Neutrophil (primary cell): ENCODE results near the gene GRID2.

Experiments used
- H3K27ac ChIP-seq: fragments of 200-600 bp; sonication (generic); 2 replicates; pipeline ENCODE4 v1.5.1; 2016; ENCODE audit warnings: mild to moderate bottlenecking, moderate library complexity
- H3K27me3 ChIP-seq: fragments of 200-600 bp; sonication (generic); 2 replicates; pipeline ENCODE4 v1.6.0; 2016; ENCODE audit warnings: mild to moderate bottlenecking
- H3K36me3 ChIP-seq: fragments of 200-600 bp; sonication (generic); 2 replicates; pipeline ENCODE4 v1.5.1; 2017
- H3K4me1 ChIP-seq, 2 experiments: fragments of 200-600 bp in 1 of 2; sonication (generic) in 1 of 2; 1 replicate in 1 of 2; 2 replicates in 1 of 2; pipeline versions ENCODE4 v1.5.1 to v1.6.1; 2013 to 2016; ENCODE audit warnings: low read depth in 1 of 2, low read length in 1 of 2, mild to moderate bottlenecking in 1 of 2, moderate library complexity in 1 of 2; ENCODE audit not compliant: control insufficient read depth in 1 of 2, insufficient read depth in 1 of 2
- H3K4me3 ChIP-seq, 2 experiments: fragments of 200-600 bp in 1 of 2; sonication (generic) in 1 of 2; 1 replicate in 1 of 2; 2 replicates in 1 of 2; pipeline ENCODE4 v1.5.1; 2013 to 2016; ENCODE audit warnings: low read depth in 1 of 2, low read length in 1 of 2, mild to moderate bottlenecking in 1 of 2, moderate library complexity in 1 of 2
- H3K9me3 ChIP-seq: fragments of 200-600 bp; sonication (generic); 2 replicates; pipeline ENCODE4 v1.5.1; 2016
- CTCF ChIP-seq: fragments of 200-600 bp; sonication (generic); IDR thresholded peaks from 2 replicates; pipeline ENCODE4 v1.5.1; 2016; ENCODE audit warnings: antibody characterized with exemption

Gene GRID2

GRCh38 chr4:93437991-93438390 lies 1134.2 kb downstream of the GRID2 start:
- no peak for TF ChIP-seq CTCF
- Histone ChIP-seq H3K27ac (no peak overlapping the region), H3K4me1 (no peaks in the 10 kb centered on the region), H3K4me3 (no peak overlapping the region), H3K36me3 (no peaks in the 10 kb centered on the region), H3K9me3 (no peaks in the 10 kb centered on the region), H3K27me3 (no peaks in the 10 kb centered on the region)

- H3K4me1 ChIP-seq: no peaks in the 10 kb centered on the region
- no peak overlapping the region for H3K27ac ChIP-seq
- no peak for TF ChIP-seq CTCF
- no peaks in the 10 kb centered on the region for H3K9me3 ChIP-seq
- no peaks in the 10 kb centered on the region for H3K36me3 ChIP-seq
- no peak overlapping the region for H3K4me3 ChIP-seq
- no peaks in the 10 kb centered on the region for H3K27me3 ChIP-seq
Observed at GRCh38 chr4:93444860-93445259, 1141.1 kb downstream of the GRID2 start.

- H3K4me1 ChIP-seq: no peaks in the 10 kb centered on the region
- no peak overlapping the region for H3K27ac ChIP-seq
- H3K4me3 ChIP-seq: no peak overlapping the region
- no peaks in the 10 kb centered on the region for H3K36me3 ChIP-seq
- no peaks in the 10 kb centered on the region for H3K27me3 ChIP-seq
- no peaks in the 10 kb centered on the region for H3K9me3 ChIP-seq
- no peak for TF ChIP-seq CTCF
Observed at GRCh38 chr4:93446038-93446437, 1142.3 kb downstream of the GRID2 start.

GRCh38 chr4:93448691-93449293 lies 1145.0 kb downstream of the GRID2 start:
- H3K27ac ChIP-seq: no peak overlapping the region
- TF ChIP-seq CTCF: no peak
- H3K36me3 ChIP-seq: no peaks in the 10 kb centered on the region
- no peaks in the 10 kb centered on the region for H3K27me3 ChIP-seq
- no peaks in the 10 kb centered on the region for H3K4me1 ChIP-seq
- H3K4me3 ChIP-seq: no peak overlapping the region
- no peaks in the 10 kb centered on the region for H3K9me3 ChIP-seq

GRCh38 chr4:93451954-93452353 lies 1148.2 kb downstream of the GRID2 start:
- H3K27me3 ChIP-seq: no peaks in the 10 kb centered on the region
- no peaks in the 10 kb centered on the region for H3K36me3 ChIP-seq
- no peaks in the 10 kb centered on the region for H3K4me1 ChIP-seq
- H3K9me3 ChIP-seq: no peaks in the 10 kb centered on the region
- H3K4me3 ChIP-seq: no peak overlapping the region
- no peak overlapping the region for H3K27ac ChIP-seq
- TF ChIP-seq CTCF: no peak

- Histone ChIP-seq H3K9me3 (no peaks in the 10 kb centered on the region), H3K4me1 (no peaks in the 10 kb centered on the region), H3K27ac (no peak overlapping the region), H3K27me3 (no peaks in the 10 kb centered on the region), H3K4me3 (no peak overlapping the region), H3K36me3 (no peaks in the 10 kb centered on the region)
- no peak for TF ChIP-seq CTCF
Observed at GRCh38 chr4:93461541-93461940, 1157.8 kb downstream of the GRID2 start.
